HG02938 (cell line): ENCODE data around the gene MRPS6.

ENCODE experiments used
- ATAC-seq: cut with Tn5 transposase; IDR thresholded peaks from one replicate; pipeline ENCODE4 v1.9.1; 2021; ENCODE audit warnings: mild to moderate bottlenecking, moderate library complexity; ENCODE audit not compliant: unreplicated experiment

The MRPS6 gene

GRCh38 chr21:34097442-34097841, 24.1 kb downstream of the MRPS6 start:
- no peak for ATAC-seq

- ATAC-seq: no peak
Measured at GRCh38 chr21:34100337-34100736, 27.0 kb downstream of the MRPS6 start.

- ATAC-seq: no peak
Measured at GRCh38 chr21:34100790-34101189, 27.4 kb downstream of the MRPS6 start.

GRCh38 chr21:34105947-34106541, 32.7 kb downstream of the MRPS6 start:
- no peak for ATAC-seq

- ATAC-seq: no peak
Measured at GRCh38 chr21:34107606-34108005, 34.2 kb downstream of the MRPS6 start.

GRCh38 chr21:34109075-34109474, 35.7 kb downstream of the MRPS6 start:
- ATAC-seq: no peak

- ATAC-seq: no peak
Measured at GRCh38 chr21:34110594-34111202, 37.3 kb downstream of the MRPS6 start.

GRCh38 chr21:34112316-34113033, 39.1 kb downstream of the MRPS6 start:
- no peak for ATAC-seq

GRCh38 chr21:34113842-34114241, 40.5 kb downstream of the MRPS6 start:
- no peak for ATAC-seq

- ATAC-seq: no peak
Measured at GRCh38 chr21:34115160-34115559, 41.8 kb downstream of the MRPS6 start.

- no peak for ATAC-seq
Measured at GRCh38 chr21:34116569-34116968, 43.2 kb downstream of the MRPS6 start.

- no peak for ATAC-seq
Measured at GRCh38 chr21:34120867-34121266, 47.5 kb downstream of the MRPS6 start.

- no peak for ATAC-seq
Measured at GRCh38 chr21:34122047-34122446, 48.7 kb downstream of the MRPS6 start.

- no peak for ATAC-seq
Measured at GRCh38 chr21:34123609-34124008, 50.2 kb downstream of the MRPS6 start.

GRCh38 chr21:34126269-34126668, 52.9 kb downstream of the MRPS6 start:
- ATAC-seq: no peak

- ATAC-seq: no peak
Measured at GRCh38 chr21:34126691-34127090, 53.3 kb downstream of the MRPS6 start.

GRCh38 chr21:34128124-34128523, 54.7 kb downstream of the MRPS6 start:
- no peak for ATAC-seq

- no peak for ATAC-seq
Measured at GRCh38 chr21:34128674-34129038, 55.3 kb downstream of the MRPS6 start.

- no peak for ATAC-seq
Measured at GRCh38 chr21:34129039-34129891, 55.9 kb downstream of the MRPS6 start.

- ATAC-seq: no peak
Measured at GRCh38 chr21:34129901-34130715, 56.7 kb downstream of the MRPS6 start.

GRCh38 chr21:34130716-34130985, 57.3 kb downstream of the MRPS6 start:
- no peak for ATAC-seq
